Hematopoietic multipotent progenitor cell treated with erythropoietin and hydrocortisone succinate and interleukin-3 and kit ligand, for 8 days (in vitro differentiated cells): ENCODE data around the gene ZBTB37.
"Not testable (repeated sequence)": the region's sequence is repeated elsewhere in the genome, so short reads cannot be mapped to it uniquely, and the experiment has no call there.

ENCODE experiments used
- DNase-seq: peaks from one replicate; pipeline ENCODE4 v3.0.0-alpha.2; 2015

ZBTB37 gene

DNA sequence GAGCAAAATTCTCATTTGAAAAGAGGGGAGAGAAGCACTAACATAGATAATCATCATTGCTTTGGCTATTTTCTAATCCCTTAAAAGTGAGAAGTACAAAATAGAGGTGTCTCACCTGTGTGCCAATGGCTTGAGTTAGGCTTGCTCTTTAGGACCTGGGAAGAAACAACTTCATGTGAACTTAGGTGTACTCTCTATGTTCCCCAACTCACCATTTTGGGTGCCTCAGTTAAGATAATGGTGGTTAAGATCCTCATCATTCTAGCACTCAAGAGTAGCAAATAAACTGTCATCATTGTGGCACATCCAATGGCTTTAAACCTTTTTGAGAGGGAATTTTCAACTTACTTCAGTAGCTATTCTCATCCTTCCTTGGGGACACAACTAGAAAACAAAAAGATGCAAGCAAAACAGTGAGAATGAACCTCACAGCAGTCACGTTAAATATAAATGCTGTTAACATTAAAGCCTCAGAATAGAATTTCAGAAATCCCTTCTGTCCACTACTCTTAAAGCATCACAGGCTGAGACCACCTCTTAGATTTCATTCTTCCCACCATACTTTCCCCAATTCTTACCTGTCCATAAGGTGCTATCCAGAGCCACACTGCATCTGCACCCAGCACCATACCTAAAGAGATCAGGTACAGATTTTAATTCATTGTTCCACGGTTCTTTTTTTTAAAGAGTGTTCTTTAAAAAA, 1.6 kb upstream of the ZBTB37 start:
- peak; percentile 53 for DNase-seq

DNA sequence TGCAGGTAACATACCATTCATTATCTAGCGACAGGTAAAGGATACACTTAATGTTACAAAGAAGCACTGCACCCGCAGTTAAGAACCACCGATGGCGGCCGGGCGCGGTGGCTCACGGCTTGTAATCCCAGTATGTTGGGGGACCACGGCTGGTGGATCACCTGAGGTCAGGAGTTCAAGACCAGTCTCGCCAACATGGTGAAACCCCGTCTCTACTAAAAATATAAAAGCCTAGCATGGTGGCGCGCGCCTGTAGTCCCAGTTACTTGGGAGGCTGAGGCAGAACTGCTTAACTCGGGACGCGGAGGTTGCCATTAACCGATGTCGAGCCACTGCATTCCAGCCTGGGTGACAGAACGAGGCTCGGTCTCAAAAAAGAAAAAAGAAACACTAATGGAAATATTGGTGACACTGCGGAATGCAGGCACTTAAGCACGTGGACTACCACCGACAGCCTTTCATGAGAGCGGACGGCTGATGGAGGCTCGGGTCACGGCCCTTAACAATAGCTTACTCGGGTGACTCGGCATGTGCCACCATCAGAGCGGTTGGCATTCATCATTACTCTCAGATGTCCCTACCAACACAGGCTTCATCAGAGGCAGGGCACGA, 933 bp upstream of the ZBTB37 start:
- no peak for DNase-seq

DNA sequence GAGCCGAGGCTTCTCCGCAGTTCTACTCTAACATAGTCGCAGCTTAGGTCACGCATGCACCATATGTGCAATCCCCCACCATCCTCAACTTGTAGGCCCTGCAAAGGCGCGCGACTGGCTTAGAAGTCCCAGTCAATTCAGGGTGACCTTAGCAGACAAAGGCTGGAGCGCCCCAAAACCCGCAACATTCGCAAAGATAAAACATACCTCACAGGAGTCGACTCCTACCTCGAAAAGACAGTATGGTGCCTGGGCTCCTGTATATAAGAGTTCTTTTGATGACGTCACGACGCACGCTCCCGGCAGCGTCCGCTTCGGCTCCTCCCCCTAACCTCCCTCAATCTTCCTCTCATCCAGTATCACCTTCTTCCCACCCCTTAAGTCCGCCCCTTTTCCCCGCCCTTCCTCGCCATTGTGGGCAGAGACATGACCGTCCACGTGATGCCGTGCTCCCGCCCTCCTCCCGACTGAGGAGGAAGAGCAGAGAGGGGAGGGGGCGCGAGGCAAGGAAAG, 371 bp upstream of the ZBTB37 start, which contains the start of gene GAS5:
Gene GAS5, minus strand, starts transcription at position 237 of the 513 bp plus-strand sequence.
- peak; percentile 99 for DNase-seq

DNA sequence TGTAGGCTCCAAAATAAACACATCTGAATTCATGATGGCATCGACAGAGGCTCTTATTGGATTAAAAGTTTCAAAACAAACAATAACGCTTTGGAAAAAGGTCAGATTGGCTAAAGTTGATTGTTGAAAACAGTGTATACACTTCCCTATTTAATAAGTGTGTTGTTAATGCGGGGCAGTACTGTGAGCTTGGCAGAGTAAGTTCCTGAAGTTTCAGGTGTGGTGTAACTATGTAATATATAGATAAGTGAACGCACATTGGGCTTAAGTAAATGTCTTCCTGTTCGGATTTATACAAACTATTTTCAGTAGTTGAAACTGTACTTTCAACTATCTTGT, 810 bp downstream of the ZBTB37 start:
- no peak for DNase-seq

DNA sequence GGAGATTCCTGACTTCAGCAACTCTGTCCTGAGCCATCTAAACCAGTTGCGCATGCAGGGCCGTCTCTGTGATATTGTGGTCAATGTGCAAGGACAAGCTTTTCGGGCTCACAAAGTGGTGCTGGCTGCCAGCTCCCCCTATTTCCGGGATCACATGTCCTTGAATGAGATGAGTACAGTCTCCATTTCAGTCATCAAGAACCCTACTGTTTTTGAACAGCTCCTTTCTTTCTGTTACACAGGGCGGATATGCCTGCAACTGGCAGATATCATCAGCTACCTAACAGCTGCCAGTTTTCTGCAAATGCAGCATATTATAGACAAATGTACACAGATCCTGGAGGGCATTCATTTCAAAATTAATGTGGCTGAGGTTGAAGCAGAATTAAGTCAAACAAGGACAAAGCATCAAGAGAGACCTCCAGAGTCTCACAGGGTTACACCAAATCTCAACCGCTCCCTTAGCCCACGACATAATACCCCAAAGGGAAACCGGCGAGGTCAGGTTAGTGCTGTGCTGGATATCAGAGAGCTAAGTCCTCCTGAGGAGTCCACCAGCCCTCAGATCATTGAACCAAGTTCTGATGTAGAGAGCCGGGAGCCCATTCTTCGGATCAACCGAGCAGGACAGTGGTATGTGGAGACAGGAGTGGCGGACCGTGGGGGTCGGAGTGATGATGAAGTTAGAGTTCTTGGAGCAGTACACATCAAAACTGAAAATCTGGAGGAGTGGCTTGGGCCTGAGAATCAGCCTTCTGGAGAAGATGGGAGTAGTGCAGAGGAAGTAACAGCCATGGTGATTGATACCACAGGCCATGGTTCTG, 2.3 kb downstream of the ZBTB37 start:
- peak; percentile 87 for DNase-seq

DNA sequence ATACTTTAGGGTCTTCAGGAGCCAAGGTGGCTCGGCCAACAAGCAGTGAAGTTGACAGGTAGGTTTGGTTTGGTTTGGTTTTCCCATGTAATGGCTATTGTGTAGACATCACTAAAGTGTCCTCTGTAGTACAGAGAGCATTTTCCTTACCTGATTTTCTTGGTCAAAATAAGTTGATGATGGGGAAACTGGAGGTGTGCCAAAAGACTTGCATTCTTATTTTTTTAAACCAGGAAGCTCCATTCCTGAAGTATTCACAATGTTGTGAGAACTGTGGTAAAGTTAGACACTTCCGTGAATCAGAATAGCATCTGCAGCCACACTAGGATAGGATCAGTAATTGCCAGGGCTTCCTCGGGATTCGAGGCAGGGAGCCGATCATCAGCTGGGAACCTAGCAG, 2.9 kb downstream of the ZBTB37 start:
- DNase-seq = peak; percentile 19

DNA sequence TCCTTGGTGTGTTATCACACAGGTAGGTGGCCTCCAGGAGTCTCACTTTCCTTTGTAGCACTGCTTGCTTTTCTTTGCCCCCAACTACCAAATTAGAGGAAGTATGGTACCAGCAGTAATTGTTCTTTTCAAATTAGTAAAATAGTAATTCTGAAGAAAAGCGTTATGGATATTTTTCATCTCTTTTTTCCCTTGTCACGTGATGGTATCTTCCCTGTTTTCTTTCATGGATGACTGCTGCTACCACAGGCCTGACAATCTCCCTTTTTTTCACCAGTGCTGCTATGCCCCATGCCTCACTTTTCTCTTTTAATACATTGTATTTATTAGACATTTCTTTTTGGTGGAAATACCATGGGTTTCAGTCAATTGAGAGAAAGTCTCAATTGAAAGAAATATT, 3.3 kb downstream of the ZBTB37 start:
- no peak for DNase-seq

DNA sequence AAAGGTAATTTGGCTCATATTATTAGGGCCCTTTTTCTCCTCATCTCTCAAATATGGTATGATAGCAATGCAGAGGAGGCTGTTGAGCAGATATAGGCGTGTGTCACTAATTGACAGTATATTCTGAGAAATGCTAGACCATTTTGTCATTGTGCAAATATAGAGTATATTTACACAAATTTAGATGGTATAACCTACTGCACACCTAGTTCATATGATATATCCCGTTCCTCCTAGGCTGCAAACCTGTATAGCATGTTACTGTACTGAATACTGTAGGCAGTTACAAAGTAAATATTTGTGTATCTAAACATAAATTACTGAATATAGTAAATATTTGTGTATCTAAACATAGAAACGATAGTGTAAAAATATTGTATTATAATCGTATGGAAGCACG, 8.6 kb downstream of the ZBTB37 start:
- DNase-seq = no peak

DNA sequence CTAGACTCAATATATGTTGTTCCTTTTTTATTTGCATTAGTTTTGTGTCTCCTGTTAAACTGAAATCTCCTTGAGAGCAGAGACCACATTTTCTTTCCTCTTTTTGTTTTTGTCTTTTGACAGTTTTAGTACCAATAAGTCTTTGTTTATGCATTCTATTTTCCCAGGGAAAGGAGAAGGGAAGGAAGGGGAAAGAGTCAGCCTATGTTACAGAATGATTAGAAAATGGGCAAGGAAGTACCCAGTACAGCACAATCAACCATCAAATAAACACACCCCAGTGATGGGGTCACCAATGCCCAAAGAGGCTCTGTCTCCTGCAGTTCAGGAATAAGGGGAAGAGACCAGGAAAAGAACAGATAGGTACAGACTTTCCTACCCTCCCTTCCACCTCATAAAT, 10.1 kb downstream of the ZBTB37 start:
- DNase-seq = no peak

DNA sequence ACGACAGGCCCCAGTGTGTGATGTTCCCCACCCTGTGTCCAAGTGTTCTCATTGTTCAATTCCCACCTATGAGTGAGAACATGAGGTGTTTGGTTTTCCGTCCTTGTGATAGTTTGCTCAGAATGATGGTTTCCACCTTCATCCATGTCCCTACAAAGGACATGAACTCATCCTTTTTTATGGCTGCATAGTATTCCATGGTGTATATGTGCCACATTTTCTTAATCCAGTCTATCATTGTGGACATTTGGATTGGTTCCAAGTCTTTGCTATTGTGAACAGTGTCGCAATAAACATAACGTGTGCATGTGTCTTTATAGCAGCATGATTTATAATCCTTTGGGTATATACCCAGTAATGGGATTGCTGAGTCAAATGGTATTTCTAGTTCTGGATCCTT, 12.9 kb downstream of the ZBTB37 start:
- not testable (repeated sequence) for DNase-seq

DNA sequence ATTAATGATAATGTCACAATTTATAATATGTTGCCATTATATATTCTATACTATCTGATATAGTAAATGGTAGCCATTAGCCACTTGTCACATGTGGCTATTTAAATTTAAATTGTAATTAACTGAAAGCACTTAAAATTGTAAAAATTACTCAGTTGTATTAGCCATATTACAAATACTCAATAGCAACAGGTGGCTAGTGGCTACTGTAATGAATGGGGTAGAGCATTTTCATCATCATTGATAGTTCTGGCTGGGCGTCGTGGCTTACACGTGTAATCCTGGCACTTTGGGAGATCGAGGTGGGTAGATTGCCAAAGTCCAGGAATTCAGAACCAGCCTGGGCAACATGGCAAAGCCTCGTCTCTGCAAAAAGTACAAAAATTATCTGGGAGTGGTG, 16.5 kb downstream of the ZBTB37 start:
- no peak for DNase-seq

DNA sequence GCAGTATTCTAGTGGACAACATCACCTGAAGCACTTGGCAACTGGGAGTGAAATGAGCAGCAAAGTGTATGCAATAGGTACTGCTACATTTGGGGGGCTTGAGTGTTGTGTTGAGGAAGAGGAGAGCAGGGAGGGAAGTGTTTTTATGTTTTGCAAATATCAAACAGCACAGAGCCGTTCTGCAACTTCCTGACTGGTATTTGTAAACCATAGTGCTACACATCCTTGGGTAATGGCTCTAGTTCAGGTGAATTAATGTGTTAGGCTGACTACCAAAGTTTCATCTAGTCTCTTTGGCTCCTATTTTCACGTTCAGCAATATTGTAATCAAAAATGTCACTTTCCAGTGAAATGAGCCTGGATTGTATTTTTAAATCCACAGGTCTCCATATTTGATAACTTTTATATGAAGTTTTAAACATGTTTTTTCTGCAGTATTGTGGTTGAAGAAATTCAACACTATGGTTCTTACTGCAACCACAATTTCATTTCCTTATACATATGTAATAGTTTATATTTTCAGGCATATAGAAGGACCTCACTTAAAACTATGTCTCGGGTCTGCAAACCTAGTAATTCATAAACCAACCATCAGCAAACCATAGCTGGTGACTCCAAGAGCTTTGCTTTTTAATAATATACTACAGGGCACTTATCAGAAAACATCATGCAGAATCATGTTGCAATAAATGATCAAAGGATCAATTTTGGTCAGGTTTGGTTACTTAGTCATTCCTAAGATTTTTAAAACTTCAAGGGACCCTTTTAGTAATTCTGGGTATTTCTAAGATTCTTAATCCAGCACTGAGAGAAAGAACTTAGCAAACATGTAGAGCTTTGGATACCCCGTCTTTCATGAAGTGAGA, 18.8 kb downstream of the ZBTB37 start:
- DNase-seq = no peak

DNA sequence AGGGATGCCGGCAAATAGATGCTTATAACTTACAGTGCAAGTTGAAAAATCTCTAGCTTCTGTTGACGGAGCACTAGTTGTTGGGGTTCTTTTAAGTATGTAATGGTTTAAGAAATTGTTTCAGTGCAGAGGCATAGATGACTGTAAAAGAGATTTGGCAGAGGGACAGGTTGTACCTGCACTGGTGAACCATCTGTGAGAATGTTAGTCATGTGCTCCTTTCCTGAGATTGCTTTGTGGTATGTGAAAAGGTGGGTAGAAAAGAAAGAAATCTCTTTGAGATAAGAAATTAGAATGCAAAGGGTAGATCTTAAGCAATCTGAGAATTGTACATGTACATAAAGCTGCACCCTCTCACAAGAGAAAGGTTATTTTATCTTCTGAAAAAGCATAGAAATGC, 19.4 kb downstream of the ZBTB37 start:
- no peak for DNase-seq

DNA sequence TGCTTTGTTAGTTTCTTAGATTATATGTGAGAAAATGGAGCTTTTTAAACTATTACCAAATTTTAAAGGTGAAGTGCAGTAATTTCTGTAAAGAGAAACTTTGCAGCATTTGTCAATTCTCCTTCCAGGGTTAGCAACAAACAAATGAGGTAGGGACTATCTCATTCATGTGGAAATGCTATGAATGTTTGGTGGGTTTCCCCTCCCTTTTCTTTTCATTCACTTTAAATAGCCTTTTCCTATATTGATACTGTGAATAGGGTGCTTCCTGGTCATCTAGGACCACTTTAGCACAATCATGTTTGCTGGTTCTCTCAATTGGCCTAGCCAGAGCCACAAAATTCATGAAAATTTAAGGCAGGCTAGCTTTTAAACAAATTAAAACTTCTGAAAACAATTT, 20.6 kb downstream of the ZBTB37 start:
- DNase-seq = no peak

DNA sequence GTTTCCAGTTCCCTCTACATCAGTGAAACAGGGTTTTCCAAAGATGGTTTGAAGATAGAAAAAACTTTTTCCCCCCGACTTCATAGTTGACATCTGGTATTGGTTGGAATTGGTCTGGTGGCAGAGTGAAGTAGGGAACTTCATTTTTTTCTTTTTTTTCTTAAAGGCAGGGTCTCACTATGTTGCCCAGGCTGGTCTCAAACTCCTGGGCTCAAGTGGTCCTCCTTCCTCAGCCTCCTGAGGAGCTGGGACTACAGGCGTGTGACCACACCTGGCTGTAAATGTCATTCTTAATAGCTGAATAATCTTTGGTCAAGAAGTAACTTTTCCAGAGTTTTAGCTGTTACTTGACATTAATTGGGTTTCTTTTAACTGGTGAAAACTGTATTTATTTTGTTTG, 21.7 kb downstream of the ZBTB37 start:
- no peak for DNase-seq

DNA sequence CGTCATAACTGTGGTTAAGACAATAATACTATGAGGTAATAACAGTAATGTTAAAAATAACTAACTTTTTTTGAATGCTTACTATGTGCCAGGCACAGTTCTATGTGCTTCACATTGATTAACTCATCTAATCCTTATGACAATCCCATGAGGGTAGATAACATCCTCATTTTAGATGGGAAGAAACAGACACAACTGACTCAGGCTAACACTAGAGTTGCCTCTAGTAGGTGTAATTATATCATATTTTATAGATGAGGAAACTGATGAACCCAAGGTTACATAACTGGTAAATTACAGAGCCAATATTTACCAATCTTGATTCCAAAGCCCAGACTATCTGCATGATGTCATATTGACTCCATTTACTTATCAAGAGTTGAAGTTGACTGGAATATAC, 25.4 kb downstream of the ZBTB37 start:
- no peak for DNase-seq

DNA sequence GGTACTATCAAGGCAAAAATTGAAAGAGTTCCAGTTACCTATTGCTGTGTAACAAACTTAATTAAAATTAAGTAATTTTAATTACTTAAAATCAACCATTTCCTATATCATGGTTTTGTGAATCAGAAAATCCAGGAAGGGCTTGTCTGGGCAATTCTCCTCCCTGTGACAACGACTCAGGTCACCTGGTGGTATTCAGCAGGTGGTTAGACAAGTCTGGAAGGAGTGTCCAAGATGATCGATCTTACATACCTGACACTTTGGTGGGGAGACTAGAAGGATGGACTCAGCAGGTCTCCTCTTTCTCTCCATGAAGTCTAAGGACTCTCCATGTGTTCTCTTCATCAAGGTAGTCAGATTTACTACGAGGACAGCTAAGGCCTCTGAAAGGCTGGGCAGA, 26.0 kb downstream of the ZBTB37 start:
- no peak for DNase-seq

DNA sequence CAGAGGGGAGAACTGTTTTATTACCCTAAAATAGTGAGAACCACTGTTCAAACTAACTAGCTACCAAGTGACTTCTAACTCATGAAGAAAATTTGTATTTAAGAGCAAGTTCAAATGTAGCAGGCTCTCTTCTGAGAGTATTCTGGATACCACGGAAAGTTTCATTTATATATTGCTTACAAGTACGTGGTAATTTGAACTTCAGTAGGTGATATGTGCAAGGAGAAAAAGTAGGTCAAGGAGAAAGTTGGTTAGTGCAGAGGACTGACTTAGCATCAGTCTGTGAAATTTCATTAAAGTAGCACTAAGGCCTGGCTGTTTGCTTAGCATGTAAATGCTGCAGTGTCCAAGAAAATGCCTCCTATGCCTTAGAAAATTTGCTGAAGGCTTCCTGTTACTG, 32.2 kb downstream of the ZBTB37 start:
- DNase-seq = no peak

DNA sequence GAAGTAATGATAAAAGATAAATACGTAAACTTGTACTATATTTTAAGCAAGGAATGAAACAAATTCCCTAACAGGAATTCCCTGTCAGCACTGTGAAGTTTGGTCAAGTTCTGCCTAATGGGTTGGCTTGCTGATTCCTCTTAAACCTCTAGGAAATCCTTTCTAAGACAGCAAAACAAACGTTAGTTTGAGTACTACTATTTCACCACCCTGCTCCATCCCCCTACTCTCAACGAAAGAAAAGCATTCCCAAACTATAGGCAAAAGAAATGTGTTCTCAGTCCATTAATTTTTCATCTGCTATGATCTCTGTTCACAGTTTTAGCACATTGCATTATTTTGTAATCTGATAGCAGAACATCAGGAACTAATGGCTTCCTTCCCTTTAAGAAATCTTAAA, 32.8 kb downstream of the ZBTB37 start:
- DNase-seq = no peak

DNA sequence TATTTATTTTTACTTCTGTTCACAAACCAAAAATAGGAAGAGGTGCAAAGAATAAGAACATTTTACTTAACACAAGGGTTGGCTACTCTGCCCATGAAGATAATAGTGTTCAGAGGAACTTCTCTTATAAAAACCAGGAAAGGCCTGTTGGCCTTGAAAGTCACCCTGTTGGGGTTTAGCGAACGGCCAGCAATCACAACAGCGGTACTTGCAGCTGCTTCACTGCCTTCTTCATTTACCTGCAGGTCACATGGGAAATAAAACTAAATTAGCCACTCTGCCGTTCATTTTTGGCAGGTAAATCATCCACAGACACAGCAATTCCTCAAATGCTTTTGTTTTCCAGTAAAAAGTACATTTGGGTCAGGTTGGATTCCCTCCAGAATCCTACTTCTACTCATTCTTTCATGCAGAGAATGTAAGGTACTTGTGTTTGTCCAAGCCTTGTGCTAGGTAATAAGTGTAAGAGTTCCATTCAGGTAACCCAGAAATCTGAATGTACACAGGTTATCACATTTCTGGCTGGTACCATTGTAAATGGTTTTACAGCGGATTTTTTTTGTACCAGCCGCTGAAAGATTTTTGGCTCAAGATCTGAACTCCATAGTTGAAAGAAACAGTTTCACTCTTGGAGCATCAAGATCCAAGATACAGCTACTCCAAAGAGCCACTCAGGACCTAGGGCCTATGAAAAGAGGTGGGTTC, 35.8 kb downstream of the ZBTB37 start:
- no peak for DNase-seq

DNA sequence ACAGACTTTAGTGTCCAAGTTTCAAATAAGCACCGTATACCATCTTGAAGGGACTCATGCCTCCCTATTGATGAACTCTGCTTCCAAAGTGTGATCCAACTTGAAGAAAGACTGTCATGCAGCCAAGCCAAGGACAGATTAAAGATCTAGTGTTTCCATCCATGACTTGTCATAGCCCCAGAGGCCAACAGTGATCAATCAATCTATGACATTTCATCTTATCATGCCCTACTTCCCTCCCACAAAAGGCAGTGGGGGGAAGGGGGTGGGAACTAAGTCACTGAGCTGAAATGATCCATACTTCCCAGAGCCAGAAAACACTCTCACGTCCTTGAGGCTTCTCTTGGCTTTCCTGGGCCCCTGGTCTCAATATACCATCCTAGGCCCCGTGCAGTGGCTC, 44.9 kb downstream of the ZBTB37 start:
- DNase-seq = no peak

DNA sequence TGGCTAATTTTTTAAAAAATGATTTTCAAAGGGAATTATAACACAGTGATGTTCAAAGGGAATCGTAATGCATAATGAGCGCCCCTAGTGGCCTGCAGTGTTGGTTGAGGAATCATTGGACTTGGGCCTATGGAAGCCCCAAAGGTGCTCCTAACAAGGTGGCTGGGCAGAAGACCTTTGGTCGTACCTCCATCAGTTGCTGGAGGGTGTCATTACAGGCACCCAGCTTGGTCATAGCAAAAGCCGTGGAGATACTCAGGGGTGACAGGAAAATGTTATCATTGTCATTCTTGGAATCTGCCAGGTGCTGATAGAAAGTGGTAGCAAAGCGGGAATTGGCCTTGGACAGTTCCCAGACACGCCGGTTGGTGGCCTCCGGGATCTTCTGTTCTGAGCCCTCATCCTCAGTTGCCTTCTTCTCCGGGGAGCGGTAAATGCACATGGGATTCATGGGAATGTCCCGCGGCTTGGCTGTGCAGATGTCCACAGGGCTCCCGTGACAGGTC, 46.2 kb downstream of the ZBTB37 start:
- peak; percentile 70 for DNase-seq
